Neural progenitor cell (in vitro differentiated cells): ENCODE measurements around the gene CYB5RL. TPM values are rescaled to one million over a fixed set of nuclear protein-coding genes. Genes with fewer than 3 reads are reported as not detected.

Experiments used
- DNase-seq: peaks from one replicate; pipeline ENCODE4 v3.0.0-alpha.2; 2016; ENCODE audit warnings: low spot score
- H2AFZ ChIP-seq: fragments of 200-600 bp; sonication (generic); replicated peaks from 2 replicates; pipeline ENCODE4 v1.6.1; 2016; ENCODE audit warnings: antibody characterized with exemption
- H3F3A ChIP-seq: fragments of 200-600 bp; sonication (generic); 2 replicates; pipeline ENCODE4 v1.6.1; 2016; ENCODE audit warnings: antibody characterized with exemption, low read depth
- H3K27ac ChIP-seq: fragments of 200-600 bp; sonication (generic); 2 replicates; pipeline ENCODE4 v1.5.1; 2016; ENCODE audit warnings: mild to moderate bottlenecking
- H3K27me3 ChIP-seq: fragments of 200-600 bp; sonication (generic); 2 replicates; pipeline ENCODE4 v1.6.1; 2016; ENCODE audit warnings: mild to moderate bottlenecking, moderate library complexity
- H3K36me3 ChIP-seq: fragments of 200-600 bp; sonication (generic); 2 replicates; pipeline ENCODE4 v1.5.1; 2016
- H3K4me1 ChIP-seq: fragments of 200-600 bp; sonication (generic); 2 replicates; pipeline ENCODE4 v1.6.1; 2016; ENCODE audit warnings: mixed run types
- H3K4me2 ChIP-seq: fragments of 200-600 bp; sonication (generic); 2 replicates; pipeline ENCODE4 v1.6.1; 2016
- H3K4me3 ChIP-seq: fragments of 200-600 bp; sonication (generic); 2 replicates; pipeline ENCODE4 v1.5.1; 2016
- H3K79me2 ChIP-seq: fragments of 200-600 bp; sonication (generic); 2 replicates; pipeline ENCODE4 v1.6.1; 2016; ENCODE audit warnings: low read depth
- H3K9ac ChIP-seq: fragments of 200-600 bp; sonication (generic); 2 replicates; pipeline ENCODE4 v1.6.1; 2016
- H3K9me3 ChIP-seq: fragments of 200-600 bp; sonication (generic); 2 replicates; pipeline ENCODE4 v1.5.1; 2016; ENCODE audit warnings: low read depth
- H4K20me1 ChIP-seq: fragments of 200-600 bp; sonication (generic); 2 replicates; pipeline ENCODE4 v1.6.1; 2016; ENCODE audit warnings: low read depth
- H3K27ac Mint-ChIP-seq: 3 replicates; pipeline ENCODE4 v1.8.0; 2021; ENCODE audit warnings: mixed read lengths
- H3K27me3 Mint-ChIP-seq: 2 replicates; pipeline ENCODE4 v1.8.0; 2022; ENCODE audit warnings: low read depth, mild to moderate bottlenecking, inconsistent platforms, moderate library complexity, mixed read lengths; ENCODE audit not compliant: insufficient read depth
- H3K36me3 Mint-ChIP-seq: 3 replicates; pipeline ENCODE4 v1.8.0; 2021; ENCODE audit warnings: mixed read lengths
- H3K4me1 Mint-ChIP-seq: 3 replicates; pipeline ENCODE4 v1.8.0; 2021; ENCODE audit warnings: mixed read lengths
- H3K4me3 Mint-ChIP-seq: 3 replicates; pipeline ENCODE4 v1.8.0; 2021; ENCODE audit warnings: mild to moderate bottlenecking, moderate library complexity, mixed read lengths
- H3K9me3 Mint-ChIP-seq: 3 replicates; pipeline ENCODE4 v1.8.0; 2020; ENCODE audit warnings: mixed read lengths
- CTCF ChIP-seq: fragments of 200-600 bp; sonication (generic); IDR thresholded peaks from 2 replicates; pipeline ENCODE4 v1.5.1; 2017; ENCODE audit warnings: antibody characterized with exemption, mild to moderate bottlenecking
- EZH2 ChIP-seq: fragments of 200-600 bp; sonication (generic); IDR thresholded peaks from 2 replicates; pipeline ENCODE4 v1.6.1; 2017; ENCODE audit warnings: antibody characterized with exemption, mild to moderate bottlenecking, moderate library complexity
- EZH2phosphoT487 ChIP-seq: fragments of 200-600 bp; sonication (generic); IDR thresholded peaks from 2 replicates; pipeline ENCODE4 v1.6.1; 2017; ENCODE audit warnings: antibody characterized with exemption
- total RNA-seq: library from RNA; depleted of rRNA; stranded (reverse); fragments of >200 nt; gene quantifications from 2 replicates; pipeline ENCODE4 v1.2.3, GENCODE V29; 2015; ENCODE audit warnings: low replicate concordance

CYB5RL gene
- total RNA-seq, 1 donor from 2014 or later = 6.4 TPM

GRCh38 chr1:54207287-54207686 is 7.5 kb upstream of the CYB5RL start:
- H3K27me3 ChIP-seq = no peaks in the 10 kb centered on the region
- H3K4me2 ChIP-seq = no peak overlapping the region
- H3K9me3 ChIP-seq = no peaks in the 10 kb centered on the region
- peaks cover 39% of the 10 kb centered on the region for H3K36me3 Mint-ChIP-seq
- no peak overlapping the region for H3K4me3 ChIP-seq
- TF ChIP-seq CTCF (no peak), EZH2phosphoT487 (no peak), EZH2 (no peak)
- no peaks in the 10 kb centered on the region for H3F3A ChIP-seq
- peaks cover 6% of the 10 kb centered on the region for H3K36me3 ChIP-seq
- no peak overlapping the region for H2AFZ ChIP-seq
- no peak overlapping the region for H3K4me3 Mint-ChIP-seq
- no peak overlapping the region for H3K9ac ChIP-seq
- peaks cover 10% of the 10 kb centered on the region for H4K20me1 ChIP-seq
- DNase-seq = no peak
- peaks cover 2% of the 10 kb centered on the region for H3K27me3 Mint-ChIP-seq
- H3K4me1 Mint-ChIP-seq = peaks cover 3% of the 10 kb centered on the region
- H3K9me3 Mint-ChIP-seq = no peaks in the 10 kb centered on the region
- no peak overlapping the region for H3K27ac ChIP-seq
- H3K79me2 ChIP-seq = peaks cover 10% of the 10 kb centered on the region
- H3K4me1 ChIP-seq = no peaks in the 10 kb centered on the region
- H3K27ac Mint-ChIP-seq = no peak overlapping the region

GRCh38 chr1:54204199-54204598 is 4.4 kb upstream of the CYB5RL start:
- Mint-ChIP-seq H3K27ac (no peak overlapping the region), H3K4me3 (no peak overlapping the region), H3K9me3 (no peaks in the 10 kb centered on the region), H3K4me1 (peaks cover 22% of the 10 kb centered on the region), H3K36me3 (peaks cover 26% of the 10 kb centered on the region), H3K27me3 (peaks cover 2% of the 10 kb centered on the region)
- Histone ChIP-seq H2AFZ (no peak overlapping the region), H3K9me3 (no peaks in the 10 kb centered on the region), H3K4me2 (no peak overlapping the region), H3K4me1 (peaks cover 9% of the 10 kb centered on the region), H3K4me3 (no peak overlapping the region), H3K79me2 (peaks cover 33% of the 10 kb centered on the region), H3F3A (no peaks in the 10 kb centered on the region), H3K27me3 (no peaks in the 10 kb centered on the region), H3K36me3 (peaks cover 6% of the 10 kb centered on the region), H3K27ac (no peak overlapping the region), H4K20me1 (peaks cover 24% of the 10 kb centered on the region), H3K9ac (no peak overlapping the region)
- no peak for TF ChIP-seq EZH2
- no peak for TF ChIP-seq CTCF
- no peak for TF ChIP-seq EZH2phosphoT487
- DNase-seq = no peak

- Mint-ChIP-seq H3K4me1 (peaks cover 26% of the 10 kb centered on the region), H3K9me3 (no peaks in the 10 kb centered on the region), H3K36me3 (peaks cover 12% of the 10 kb centered on the region), H3K27ac (peak overlapping the region; percentile 84), H3K4me3 (peak overlapping the region; percentile 96), H3K27me3 (peaks cover 2% of the 10 kb centered on the region)
- TF ChIP-seq CTCF = no peak
- no peak for TF ChIP-seq EZH2
- peak overlapping the region; percentile 83 for H3K4me3 ChIP-seq
- H3K27me3 ChIP-seq = no peaks in the 10 kb centered on the region
- H3K79me2 ChIP-seq = peaks cover 33% of the 10 kb centered on the region
- H2AFZ ChIP-seq = peak overlapping the region; percentile 83
- no peak overlapping the region for H3K27ac ChIP-seq
- peaks cover 3% of the 10 kb centered on the region for H3K36me3 ChIP-seq
- peak overlapping the region; percentile 90 for H3K9ac ChIP-seq
- no peaks in the 10 kb centered on the region for H3F3A ChIP-seq
- H4K20me1 ChIP-seq = peaks cover 22% of the 10 kb centered on the region
- peaks cover 9% of the 10 kb centered on the region for H3K4me1 ChIP-seq
- DNase-seq = no peak
- H3K4me2 ChIP-seq = peak overlapping the region; percentile 94
- no peaks in the 10 kb centered on the region for H3K9me3 ChIP-seq
Observed at GRCh38 chr1:54200519-54200997, 728 bp upstream of the CYB5RL start.
